ENCODE measurements around the gene ELOVL7. TPM values are rescaled to one million over a fixed set of nuclear protein-coding genes. Genes with fewer than 3 reads are reported as not detected.
A peak's percentile ranks its signal among the peaks of the same experiment; 100 is the strongest.

Gene ELOVL7
- total RNA-seq, 1 experiment from 2014 or later, result 2.5 TPM

GRCh38 chr5:60883229-60883628, 39.2 kb upstream of the ELOVL7 start:
- H3K9me3 ChIP-seq (ENCODE audit: control insufficient read depth, low read depth, low read length), result peaks cover 20% of the 10 kb centered on the region
- H3K27me3 ChIP-seq (ENCODE audit: insufficient read depth, low read length), result no peaks in the 10 kb centered on the region
- H3K9ac ChIP-seq (ENCODE audit: extremely low read depth, insufficient read length, low read length), result no peak overlapping the region
- H4K5ac ChIP-seq (ENCODE audit: insufficient read length, low read depth, low read length), result no peak overlapping the region
- H3K9me3 Mint-ChIP-seq, result peaks cover 46 to 47% of the 10 kb centered on the region in 2 experiments
- no peak overlapping the region for H2BK120ac ChIP-seq (ENCODE audit: low read depth, low read length, poor library complexity, severe bottlenecking)
- no peak overlapping the region for H3K27ac ChIP-seq (ENCODE audit: insufficient read length, low read depth, low read length)
- H2BK20ac ChIP-seq (ENCODE audit: low read depth, low read length, poor library complexity, severe bottlenecking), result no peak overlapping the region
- H4K91ac ChIP-seq (ENCODE audit: insufficient read length, low read depth, low read length), result no peak overlapping the region
- peaks cover 32 to 51% (median 48%) of the 10 kb centered on the region in 3 experiments for H3K36me3 Mint-ChIP-seq (ENCODE audit: insufficient read depth in 1 of 3, low read depth in 3 of 3)
- no peaks in the 10 kb centered on the region for H4K20me1 ChIP-seq (ENCODE audit: control insufficient read depth, insufficient read depth, insufficient read length)
- no peak overlapping the region for H4K8ac ChIP-seq (replicated peaks; ENCODE audit: insufficient read length, low read depth, low read length)
- no peaks in the 10 kb centered on the region for H3K4me1 Mint-ChIP-seq
- H2BK15ac ChIP-seq (ENCODE audit: low read depth, low read length), result no peak overlapping the region
- no peak overlapping the region for H2AK5ac ChIP-seq (ENCODE audit: insufficient read length, low read length)
- H2AFZ ChIP-seq (ENCODE audit: low read length), result no peak overlapping the region
- H2BK12ac ChIP-seq (ENCODE audit: insufficient read length, low read depth, low read length), result no peak overlapping the region
- H3K18ac ChIP-seq (ENCODE audit: insufficient read length, low read depth, low read length), result no peak overlapping the region
- H3K56ac ChIP-seq (ENCODE audit: insufficient read length, low read depth, low read length), result no peak overlapping the region
- H3K4me3 Mint-ChIP-seq, result no peak overlapping the region
- H3K23me2 ChIP-seq (ENCODE audit: insufficient read length, low read depth, low read length, poor library complexity, severe bottlenecking), result no peaks in the 10 kb centered on the region
- H3K4ac ChIP-seq (ENCODE audit: low read depth, low read length), result no peak overlapping the region
- H2BK5ac ChIP-seq (ENCODE audit: insufficient read length, low read length), result no peak overlapping the region
- H3K27ac Mint-ChIP-seq, result no peak overlapping the region
- peaks cover 3% of the 10 kb centered on the region for H3K27me3 Mint-ChIP-seq (ENCODE audit: low read depth)
- no peaks in the 10 kb centered on the region for H3K79me2 ChIP-seq (ENCODE audit: insufficient read depth, low read length)
- TF ChIP-seq, protein P1, sequence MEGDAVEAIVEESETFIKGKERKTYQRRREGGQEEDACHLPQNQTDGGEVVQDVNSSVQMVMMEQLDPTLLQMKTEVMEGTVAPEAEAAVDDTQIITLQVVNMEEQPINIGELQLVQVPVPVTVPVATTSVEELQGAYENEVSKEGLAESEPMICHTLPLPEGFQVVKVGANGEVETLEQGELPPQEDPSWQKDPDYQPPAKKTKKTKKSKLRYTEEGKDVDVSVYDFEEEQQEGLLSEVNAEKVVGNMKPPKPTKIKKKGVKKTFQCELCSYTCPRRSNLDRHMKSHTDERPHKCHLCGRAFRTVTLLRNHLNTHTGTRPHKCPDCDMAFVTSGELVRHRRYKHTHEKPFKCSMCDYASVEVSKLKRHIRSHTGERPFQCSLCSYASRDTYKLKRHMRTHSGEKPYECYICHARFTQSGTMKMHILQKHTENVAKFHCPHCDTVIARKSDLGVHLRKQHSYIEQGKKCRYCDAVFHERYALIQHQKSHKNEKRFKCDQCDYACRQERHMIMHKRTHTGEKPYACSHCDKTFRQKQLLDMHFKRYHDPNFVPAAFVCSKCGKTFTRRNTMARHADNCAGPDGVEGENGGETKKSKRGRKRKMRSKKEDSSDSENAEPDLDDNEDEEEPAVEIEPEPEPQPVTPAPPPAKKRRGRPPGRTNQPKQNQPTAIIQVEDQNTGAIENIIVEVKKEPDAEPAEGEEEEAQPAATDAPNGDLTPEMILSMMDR (conservative IDR thresholded peaks at IDR 0.05), result peak; percentile 65
- DNase-seq, result no peak
- no peak overlapping the region for H3K4me2 ChIP-seq (ENCODE audit: insufficient read depth, insufficient read length, low read length)
- no peak overlapping the region for H3K23ac ChIP-seq (ENCODE audit: insufficient read length, low read depth, low read length)
- no peak overlapping the region for H3T11ph ChIP-seq (ENCODE audit: low read length)
- H3K14ac ChIP-seq (ENCODE audit: insufficient read depth, low read length), result no peak overlapping the region
- no peaks in the 10 kb centered on the region for H3K4me1 ChIP-seq (ENCODE audit: insufficient read depth, low read length)
- no peaks in the 10 kb centered on the region for H3K79me1 ChIP-seq (ENCODE audit: insufficient read depth, low read depth, low read length, poor library complexity, severe bottlenecking)
